Measurements from ENCODE around the gene TMEFF2. TPM values are rescaled to one million over a fixed set of nuclear protein-coding genes. Genes with fewer than 3 reads are reported as not detected.
A peak's percentile ranks its signal among the peaks of the same experiment; 100 is the strongest.

TMEFF2 gene
- total and polyA plus RNA-seq, 2 donors from 2014 or later = not detected

- FAIRE-seq = peak; percentile 65
- Histone ChIP-seq H3K27me3 (ENCODE audit: control insufficient read depth, insufficient read depth, low read length) (no peaks in the 10 kb centered on the region), H3K4me1 (ENCODE audit: control insufficient read depth in 2 of 3, insufficient read depth in 2 of 3, low read depth in 1 of 3, low read length in 3 of 3) (no peaks in the 10 kb centered on the region), H3K9me3 (ENCODE audit: control insufficient read depth in 2 of 3, insufficient read depth in 1 of 3, low read length in 3 of 3) (no peaks in the 10 kb centered on the region), H3K9ac (ENCODE audit: low read length in 3 of 3) (no peak overlapping the region), H3K27ac (ENCODE audit: low read depth in 2 of 2, low read length in 2 of 2) (no peak overlapping the region), H3K4me3 (ENCODE audit: low read length in 3 of 3) (no peak overlapping the region), H3K36me3 (ENCODE audit: control insufficient read depth in 2 of 3, insufficient read depth in 3 of 3, low read length in 3 of 3) (no peaks in the 10 kb centered on the region)
- peak in 1 of 5 donors; percentile 7 for DNase-seq
- TF ChIP-seq CTCF (IDR thresholded peaks at IDR 0.05; ENCODE audit: borderline replicate concordance, extremely low read depth, insufficient read depth) = no peak
- intact Hi-C loops (cut with DNase I) = no loop called here
Measured at GRCh38 chr2:191977754-191978153, 217.0 kb downstream of the TMEFF2 start.

GRCh38 chr2:191976436-191976835 is 218.3 kb downstream of the TMEFF2 start:
- DNase-seq = peak in 2 of 5 donors; percentile 15 to 16
- intact Hi-C loops (cut with DNase I) = no loop called here
- H3K4me3 ChIP-seq (ENCODE audit: low read length in 3 of 3) = no peak overlapping the region
- no peak for FAIRE-seq
- H3K9ac ChIP-seq (ENCODE audit: low read length in 3 of 3) = no peak overlapping the region
- no peaks in the 10 kb centered on the region for H3K36me3 ChIP-seq (ENCODE audit: control insufficient read depth in 2 of 3, insufficient read depth in 3 of 3, low read length in 3 of 3)
- no peaks in the 10 kb centered on the region for H3K9me3 ChIP-seq (ENCODE audit: control insufficient read depth in 2 of 3, insufficient read depth in 1 of 3, low read length in 3 of 3)
- H3K4me1 ChIP-seq (ENCODE audit: control insufficient read depth in 2 of 3, insufficient read depth in 2 of 3, low read depth in 1 of 3, low read length in 3 of 3) = no peaks in the 10 kb centered on the region
- no peak for TF ChIP-seq CTCF (IDR thresholded peaks at IDR 0.05; ENCODE audit: borderline replicate concordance, extremely low read depth, insufficient read depth)
- no peaks in the 10 kb centered on the region for H3K27me3 ChIP-seq (ENCODE audit: control insufficient read depth, insufficient read depth, low read length)
- no peak overlapping the region for H3K27ac ChIP-seq (ENCODE audit: low read depth in 2 of 2, low read length in 2 of 2)

GRCh38 chr2:191974676-191975075 is 220.1 kb downstream of the TMEFF2 start:
- no peaks in the 10 kb centered on the region for H3K9me3 ChIP-seq (ENCODE audit: control insufficient read depth in 2 of 3, insufficient read depth in 1 of 3, low read length in 3 of 3)
- no peak for TF ChIP-seq CTCF (IDR thresholded peaks at IDR 0.05; ENCODE audit: borderline replicate concordance, extremely low read depth, insufficient read depth)
- FAIRE-seq = no peak
- H3K27ac ChIP-seq (ENCODE audit: low read depth in 2 of 2, low read length in 2 of 2) = no peak overlapping the region
- intact Hi-C loops (cut with DNase I) = no loop called here
- H3K4me1 ChIP-seq (ENCODE audit: control insufficient read depth in 2 of 3, insufficient read depth in 2 of 3, low read depth in 1 of 3, low read length in 3 of 3) = no peaks in the 10 kb centered on the region
- no peak for DNase-seq
- H3K36me3 ChIP-seq (ENCODE audit: control insufficient read depth in 2 of 3, insufficient read depth in 3 of 3, low read length in 3 of 3) = no peaks in the 10 kb centered on the region
- no peaks in the 10 kb centered on the region for H3K27me3 ChIP-seq (ENCODE audit: control insufficient read depth, insufficient read depth, low read length)
- no peak overlapping the region for H3K4me3 ChIP-seq (ENCODE audit: low read length in 3 of 3)
- no peak overlapping the region for H3K9ac ChIP-seq (ENCODE audit: low read length in 3 of 3)

GRCh38 chr2:191970867-191971266 is 223.9 kb downstream of the TMEFF2 start:
- DNase-seq = peak in 2 of 5 donors; percentile 24 to 26
- TF ChIP-seq CTCF (IDR thresholded peaks at IDR 0.05; ENCODE audit: borderline replicate concordance, extremely low read depth, insufficient read depth) = no peak

More at GRCh38 chr2:191970867-191971266, 223.9 kb downstream of the TMEFF2 start:
- no peak overlapping the region for H3K9ac ChIP-seq (ENCODE audit: low read length in 3 of 3)
- H3K9me3 ChIP-seq (ENCODE audit: control insufficient read depth in 2 of 3, insufficient read depth in 1 of 3, low read length in 3 of 3) = no peaks in the 10 kb centered on the region
- H3K4me3 ChIP-seq (ENCODE audit: low read length in 3 of 3) = no peak overlapping the region
- H3K36me3 ChIP-seq (ENCODE audit: control insufficient read depth in 2 of 3, insufficient read depth in 3 of 3, low read length in 3 of 3) = no peaks in the 10 kb centered on the region
- FAIRE-seq = no peak
- no peak overlapping the region for H3K27ac ChIP-seq (ENCODE audit: low read depth in 2 of 2, low read length in 2 of 2)
- H3K27me3 ChIP-seq (ENCODE audit: control insufficient read depth, insufficient read depth, low read length) = no peaks in the 10 kb centered on the region
- intact Hi-C loops (cut with DNase I) = no loop called here
- no peaks in the 10 kb centered on the region for H3K4me1 ChIP-seq (ENCODE audit: control insufficient read depth in 2 of 3, insufficient read depth in 2 of 3, low read depth in 1 of 3, low read length in 3 of 3)
